ENCODE data around the gene FAT1.

Gene FAT1

GRCh38 chr4:186685767-186686183 is 37.9 kb downstream of the FAT1 start:
- TF ChIP-seq, protein P1, sequence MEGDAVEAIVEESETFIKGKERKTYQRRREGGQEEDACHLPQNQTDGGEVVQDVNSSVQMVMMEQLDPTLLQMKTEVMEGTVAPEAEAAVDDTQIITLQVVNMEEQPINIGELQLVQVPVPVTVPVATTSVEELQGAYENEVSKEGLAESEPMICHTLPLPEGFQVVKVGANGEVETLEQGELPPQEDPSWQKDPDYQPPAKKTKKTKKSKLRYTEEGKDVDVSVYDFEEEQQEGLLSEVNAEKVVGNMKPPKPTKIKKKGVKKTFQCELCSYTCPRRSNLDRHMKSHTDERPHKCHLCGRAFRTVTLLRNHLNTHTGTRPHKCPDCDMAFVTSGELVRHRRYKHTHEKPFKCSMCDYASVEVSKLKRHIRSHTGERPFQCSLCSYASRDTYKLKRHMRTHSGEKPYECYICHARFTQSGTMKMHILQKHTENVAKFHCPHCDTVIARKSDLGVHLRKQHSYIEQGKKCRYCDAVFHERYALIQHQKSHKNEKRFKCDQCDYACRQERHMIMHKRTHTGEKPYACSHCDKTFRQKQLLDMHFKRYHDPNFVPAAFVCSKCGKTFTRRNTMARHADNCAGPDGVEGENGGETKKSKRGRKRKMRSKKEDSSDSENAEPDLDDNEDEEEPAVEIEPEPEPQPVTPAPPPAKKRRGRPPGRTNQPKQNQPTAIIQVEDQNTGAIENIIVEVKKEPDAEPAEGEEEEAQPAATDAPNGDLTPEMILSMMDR (IDR thresholded peaks at IDR 0.05; ENCODE audit: low read depth, low read length): no peak
- DNase-seq (ENCODE audit: extremely low read depth, low read depth): no peak

- no peak for DNase-seq (ENCODE audit: extremely low read depth, low read depth)
- TF ChIP-seq, protein P1 (IDR thresholded peaks at IDR 0.05; ENCODE audit: low read depth, low read length): no peak
Observed at GRCh38 chr4:186684889-186685309, 38.8 kb downstream of the FAT1 start.

DNA sequence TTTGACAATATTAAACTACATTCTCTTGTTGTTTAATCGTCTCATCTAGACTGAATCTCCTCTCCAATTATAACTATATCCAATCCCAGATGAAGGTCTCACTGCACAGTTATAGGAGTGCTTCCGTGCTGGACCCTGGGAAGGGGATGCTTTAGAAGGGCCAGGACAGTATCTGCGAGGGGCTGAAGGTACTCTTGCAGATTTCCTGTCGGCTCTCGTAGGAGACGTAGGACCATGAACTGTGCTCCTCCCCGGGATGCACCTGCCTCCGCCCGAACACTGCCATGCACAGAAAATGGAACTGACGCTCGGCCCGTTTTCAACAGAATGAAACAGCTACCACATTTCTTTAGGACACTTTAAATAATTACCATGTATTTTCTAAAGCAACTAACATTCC is 39.4 kb downstream of the FAT1 start:
- TF ChIP-seq, protein P1 (IDR thresholded peaks at IDR 0.05; ENCODE audit: low read depth, low read length): no peak
- no peak for DNase-seq (ENCODE audit: extremely low read depth, low read depth)

GRCh38 chr4:186680641-186681040 is 43.0 kb downstream of the FAT1 start:
- TF ChIP-seq, protein P1 (IDR thresholded peaks at IDR 0.05; ENCODE audit: low read depth, low read length): no peak
- DNase-seq (ENCODE audit: extremely low read depth, low read depth): no peak

DNA sequence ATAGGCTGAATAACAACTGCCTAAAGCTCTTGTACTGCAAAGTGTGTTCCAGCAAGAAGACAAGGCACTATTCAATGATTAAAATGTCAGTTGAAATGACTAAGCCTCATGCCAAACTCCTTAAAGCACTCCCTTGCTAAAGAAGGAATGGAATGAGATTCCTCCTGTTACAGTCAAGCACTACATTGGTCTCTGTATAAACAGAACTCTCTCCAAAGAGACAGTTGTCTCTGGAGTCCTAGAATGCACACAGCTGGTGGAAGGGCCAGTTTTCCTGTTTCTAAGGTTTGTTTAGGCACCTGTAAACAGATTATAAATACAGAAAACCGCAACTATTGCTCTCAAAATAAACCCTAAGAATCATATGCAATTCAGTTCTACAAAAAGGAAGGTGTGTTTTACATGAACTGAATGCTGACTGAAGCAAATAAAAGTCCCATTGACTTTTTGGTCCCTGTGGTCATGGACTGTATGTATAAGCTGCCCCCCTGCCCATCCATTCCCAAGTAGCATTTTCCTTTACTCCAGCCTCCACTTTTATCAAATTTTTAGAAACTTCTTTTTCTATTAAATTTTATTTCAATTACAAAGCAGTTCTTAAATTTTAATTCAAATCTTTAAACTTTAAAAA is 47.0 kb downstream of the FAT1 start:
- TF ChIP-seq, protein P1 (IDR thresholded peaks at IDR 0.05; ENCODE audit: low read depth, low read length): no peak
- DNase-seq (ENCODE audit: extremely low read depth, low read depth): peak; percentile 54

GRCh38 chr4:186669735-186670134 is 53.9 kb downstream of the FAT1 start:
- DNase-seq (ENCODE audit: extremely low read depth, low read depth): no peak
- TF ChIP-seq, protein P1 (IDR thresholded peaks at IDR 0.05; ENCODE audit: low read depth, low read length): no peak

DNA sequence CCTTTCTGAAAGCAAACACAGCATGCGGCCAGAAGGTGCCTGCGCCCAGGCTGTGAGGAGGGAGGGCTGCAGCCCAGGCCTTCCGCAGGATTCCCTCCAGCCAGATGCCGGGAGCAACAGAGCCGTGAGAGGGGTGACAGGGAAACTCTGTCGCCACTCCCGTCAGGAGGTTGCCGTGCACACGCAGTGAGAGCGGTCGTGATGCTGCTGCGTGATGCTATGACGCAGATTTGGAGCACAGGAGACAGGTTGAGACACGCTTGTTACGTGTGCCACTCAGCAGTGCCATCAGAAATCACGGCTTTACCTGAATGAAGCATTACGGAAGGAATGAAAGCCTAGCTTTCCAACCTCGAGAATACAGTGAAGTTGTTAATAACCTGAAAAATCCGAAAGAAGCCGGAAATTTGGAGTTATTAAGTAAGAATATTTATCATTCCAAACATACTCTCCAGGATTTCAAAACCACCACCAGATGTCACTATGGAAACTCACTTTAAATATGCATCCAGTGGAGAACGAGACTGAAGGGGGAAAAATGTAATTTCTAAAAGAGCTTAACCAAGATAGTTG is 54.4 kb downstream of the FAT1 start:
- TF ChIP-seq, protein P1 (IDR thresholded peaks at IDR 0.05; ENCODE audit: low read depth, low read length): peak; percentile 34
- DNase-seq (ENCODE audit: extremely low read depth, low read depth): peak; percentile 43
